Measurements from ENCODE around the gene TBCK.

Gene TBCK

GRCh38 chr4:106036848-106037247 is 279.2 kb downstream of the TBCK start:
- H3K27ac ChIP-seq (ENCODE audit: low read depth, low read length, poor library complexity, severe bottlenecking), result no peak overlapping the region
- H2AFZ ChIP-seq (ENCODE audit: low read length), result no peak overlapping the region
- H4K20me1 ChIP-seq (ENCODE audit: insufficient read depth, low read length), result no peaks in the 10 kb centered on the region
- H3K4me3 ChIP-seq (ENCODE audit: low read depth, low read length, poor library complexity, severe bottlenecking), result no peak overlapping the region
- H3K79me2 ChIP-seq (ENCODE audit: insufficient read depth, low read length), result no peaks in the 10 kb centered on the region
- no peaks in the 10 kb centered on the region for H3K36me3 ChIP-seq (ENCODE audit: insufficient read depth, low read length)
- H3K9me2 ChIP-seq (ENCODE audit: low read depth, low read length), result no peaks in the 10 kb centered on the region
- TF ChIP-seq CTCF (IDR thresholded peaks at IDR 0.05; ENCODE audit: low read length) (no peak), EZH2 (IDR thresholded peaks at IDR 0.05; ENCODE audit: borderline replicate concordance, low read length) (no peak)
- no peaks in the 10 kb centered on the region for H3F3A ChIP-seq (ENCODE audit: insufficient read depth, low read length)
- H3K27me3 ChIP-seq (ENCODE audit: insufficient read depth, low read length), result no peaks in the 10 kb centered on the region
- no peak overlapping the region for H3K9ac ChIP-seq (ENCODE audit: low read length)
- no peak overlapping the region for H3K4me2 ChIP-seq (ENCODE audit: low read length)
- H3K9me3 ChIP-seq (ENCODE audit: low read length), result no peaks in the 10 kb centered on the region
- no peaks in the 10 kb centered on the region for H3K4me1 ChIP-seq (ENCODE audit: insufficient read depth, low read length, severe bottlenecking)

GRCh38 chr4:106036334-106036733 is 279.7 kb downstream of the TBCK start:
- H3K9me2 ChIP-seq (ENCODE audit: low read depth, low read length), result no peaks in the 10 kb centered on the region
- no peaks in the 10 kb centered on the region for H4K20me1 ChIP-seq (ENCODE audit: insufficient read depth, low read length)
- no peak overlapping the region for H2AFZ ChIP-seq (ENCODE audit: low read length)
- H3F3A ChIP-seq (ENCODE audit: insufficient read depth, low read length), result no peaks in the 10 kb centered on the region
- H3K27ac ChIP-seq (ENCODE audit: low read depth, low read length, poor library complexity, severe bottlenecking), result no peak overlapping the region
- no peaks in the 10 kb centered on the region for H3K27me3 ChIP-seq (ENCODE audit: insufficient read depth, low read length)
- no peaks in the 10 kb centered on the region for H3K4me1 ChIP-seq (ENCODE audit: insufficient read depth, low read length, severe bottlenecking)
- TF ChIP-seq CTCF (IDR thresholded peaks at IDR 0.05; ENCODE audit: low read length), result no peak
- TF ChIP-seq EZH2 (IDR thresholded peaks at IDR 0.05; ENCODE audit: borderline replicate concordance, low read length), result no peak
- no peak overlapping the region for H3K4me3 ChIP-seq (ENCODE audit: low read depth, low read length, poor library complexity, severe bottlenecking)
- H3K9me3 ChIP-seq (ENCODE audit: low read length), result no peaks in the 10 kb centered on the region
- H3K79me2 ChIP-seq (ENCODE audit: insufficient read depth, low read length), result no peaks in the 10 kb centered on the region
- H3K36me3 ChIP-seq (ENCODE audit: insufficient read depth, low read length), result no peaks in the 10 kb centered on the region
- no peak overlapping the region for H3K4me2 ChIP-seq (ENCODE audit: low read length)
- no peak overlapping the region for H3K9ac ChIP-seq (ENCODE audit: low read length)

GRCh38 chr4:106035204-106035603 is 280.8 kb downstream of the TBCK start:
- TF ChIP-seq CTCF (IDR thresholded peaks at IDR 0.05; ENCODE audit: low read length) (no peak), EZH2 (IDR thresholded peaks at IDR 0.05; ENCODE audit: borderline replicate concordance, low read length) (no peak)

More at GRCh38 chr4:106035204-106035603, 280.8 kb downstream of the TBCK start:
- H3K79me2 ChIP-seq (ENCODE audit: insufficient read depth, low read length), result no peaks in the 10 kb centered on the region
- no peak overlapping the region for H3K27ac ChIP-seq (ENCODE audit: low read depth, low read length, poor library complexity, severe bottlenecking)
- H3F3A ChIP-seq (ENCODE audit: insufficient read depth, low read length), result no peaks in the 10 kb centered on the region
- no peaks in the 10 kb centered on the region for H3K4me1 ChIP-seq (ENCODE audit: insufficient read depth, low read length, severe bottlenecking)
- no peaks in the 10 kb centered on the region for H3K9me2 ChIP-seq (ENCODE audit: low read depth, low read length)
- H3K4me2 ChIP-seq (ENCODE audit: low read length), result no peak overlapping the region
- no peaks in the 10 kb centered on the region for H3K9me3 ChIP-seq (ENCODE audit: low read length)
- H3K27me3 ChIP-seq (ENCODE audit: insufficient read depth, low read length), result no peaks in the 10 kb centered on the region
- no peak overlapping the region for H3K4me3 ChIP-seq (ENCODE audit: low read depth, low read length, poor library complexity, severe bottlenecking)
- no peaks in the 10 kb centered on the region for H4K20me1 ChIP-seq (ENCODE audit: insufficient read depth, low read length)
- H3K36me3 ChIP-seq (ENCODE audit: insufficient read depth, low read length), result no peaks in the 10 kb centered on the region
- H3K9ac ChIP-seq (ENCODE audit: low read length), result no peak overlapping the region
- no peak overlapping the region for H2AFZ ChIP-seq (ENCODE audit: low read length)
